GM19395 (cell line): Measurements from ENCODE around the gene CREBBP.

Experiments used
- ATAC-seq: cut with Tn5 transposase; IDR thresholded peaks from one replicate; pipeline ENCODE4 v1.9.1; 2021; ENCODE audit warnings: mild to moderate bottlenecking, moderate library complexity; ENCODE audit not compliant: unreplicated experiment

Gene CREBBP

DNA sequence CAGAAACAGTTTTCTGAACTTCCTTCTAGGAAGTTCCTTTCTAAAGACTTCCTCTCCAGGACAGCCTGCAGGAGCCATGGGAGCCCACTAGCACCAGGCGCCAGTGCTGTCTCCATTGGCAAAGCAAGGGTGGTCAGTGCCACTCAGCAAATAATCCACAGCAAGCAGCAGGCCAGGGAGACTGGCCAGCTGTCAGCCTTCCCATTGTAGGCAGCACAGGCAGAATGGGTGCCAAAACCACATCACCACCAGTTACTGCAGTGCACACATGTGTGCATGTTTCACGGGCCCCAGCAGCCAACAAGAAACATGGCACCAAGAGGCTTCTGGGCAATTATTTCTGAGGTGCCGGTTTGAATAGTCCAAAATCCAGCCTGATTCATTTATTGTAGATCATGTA is 199.3 kb downstream of the CREBBP start:
- ATAC-seq = no peak

DNA sequence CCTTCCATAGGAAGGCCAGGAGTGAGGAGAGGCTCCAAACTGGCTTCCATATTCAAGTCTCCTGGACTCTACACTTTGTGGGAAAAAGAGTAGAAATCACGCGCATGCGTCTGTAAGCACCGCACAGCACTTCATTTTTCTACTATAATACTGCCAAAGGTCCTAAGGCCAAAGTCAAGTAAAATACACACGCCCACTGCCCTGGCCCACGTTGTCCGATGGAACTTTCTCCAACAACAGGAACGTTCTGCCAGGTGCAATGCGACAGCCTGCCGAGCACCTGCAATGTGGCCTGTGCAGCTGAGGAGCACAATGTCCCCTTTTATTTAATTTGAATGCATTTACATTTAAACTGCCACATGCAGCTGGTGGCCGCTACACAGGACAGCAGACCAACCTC is 202.5 kb downstream of the CREBBP start:
- ATAC-seq = no peak

DNA sequence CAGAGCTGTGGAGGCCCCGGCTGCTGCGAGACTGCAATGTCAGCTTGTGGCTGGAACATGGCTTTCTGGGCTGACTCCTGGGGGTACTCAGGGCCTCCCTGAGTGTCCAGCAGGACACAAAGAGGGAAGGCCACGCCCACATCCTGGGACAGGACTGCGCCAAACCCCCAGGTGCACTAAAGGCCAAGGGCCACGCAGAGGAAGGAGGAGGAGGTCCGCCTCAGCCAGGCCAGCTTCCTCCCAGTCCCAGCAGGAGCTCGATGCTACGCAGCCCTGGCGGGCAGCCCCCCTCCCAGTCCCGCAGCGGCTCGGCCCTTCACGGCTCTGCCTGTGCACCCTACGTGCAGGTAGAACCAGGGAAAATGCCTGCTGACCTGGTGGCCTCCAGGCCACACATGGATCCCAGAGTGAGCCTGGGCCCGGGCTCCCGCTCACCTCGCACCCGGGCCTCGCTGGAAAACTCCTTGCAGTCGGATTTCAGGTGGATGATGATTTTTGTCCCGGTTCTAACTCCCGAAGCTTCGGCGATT is 204.8 kb downstream of the CREBBP start:
- ATAC-seq = no peak
